Activated naive CD4-positive, alpha-beta T cell treated with Interleukin-2 at 50 U/mL for 16 hours (primary cell): ENCODE data around the gene TEKT2.

Source experiments
- DNase-seq: peaks from one replicate; pipeline ENCODE4 v3.0.0-alpha.2; 2020

TEKT2 gene, protein sequence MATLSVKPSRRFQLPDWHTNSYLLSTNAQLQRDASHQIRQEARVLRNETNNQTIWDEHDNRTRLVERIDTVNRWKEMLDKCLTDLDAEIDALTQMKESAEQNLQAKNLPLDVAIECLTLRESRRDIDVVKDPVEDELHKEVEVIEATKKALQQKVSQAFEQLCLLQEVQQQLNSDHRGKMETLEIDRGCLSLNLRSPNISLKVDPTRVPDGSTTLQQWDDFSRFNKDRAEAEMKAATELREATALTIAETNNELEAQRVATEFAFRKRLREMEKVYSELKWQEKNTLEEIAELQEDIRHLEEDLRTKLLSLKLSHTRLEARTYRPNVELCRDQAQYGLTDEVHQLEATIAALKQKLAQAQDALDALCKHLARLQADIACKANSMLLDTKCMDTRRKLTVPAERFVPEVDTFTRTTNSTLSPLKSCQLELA

DNA sequence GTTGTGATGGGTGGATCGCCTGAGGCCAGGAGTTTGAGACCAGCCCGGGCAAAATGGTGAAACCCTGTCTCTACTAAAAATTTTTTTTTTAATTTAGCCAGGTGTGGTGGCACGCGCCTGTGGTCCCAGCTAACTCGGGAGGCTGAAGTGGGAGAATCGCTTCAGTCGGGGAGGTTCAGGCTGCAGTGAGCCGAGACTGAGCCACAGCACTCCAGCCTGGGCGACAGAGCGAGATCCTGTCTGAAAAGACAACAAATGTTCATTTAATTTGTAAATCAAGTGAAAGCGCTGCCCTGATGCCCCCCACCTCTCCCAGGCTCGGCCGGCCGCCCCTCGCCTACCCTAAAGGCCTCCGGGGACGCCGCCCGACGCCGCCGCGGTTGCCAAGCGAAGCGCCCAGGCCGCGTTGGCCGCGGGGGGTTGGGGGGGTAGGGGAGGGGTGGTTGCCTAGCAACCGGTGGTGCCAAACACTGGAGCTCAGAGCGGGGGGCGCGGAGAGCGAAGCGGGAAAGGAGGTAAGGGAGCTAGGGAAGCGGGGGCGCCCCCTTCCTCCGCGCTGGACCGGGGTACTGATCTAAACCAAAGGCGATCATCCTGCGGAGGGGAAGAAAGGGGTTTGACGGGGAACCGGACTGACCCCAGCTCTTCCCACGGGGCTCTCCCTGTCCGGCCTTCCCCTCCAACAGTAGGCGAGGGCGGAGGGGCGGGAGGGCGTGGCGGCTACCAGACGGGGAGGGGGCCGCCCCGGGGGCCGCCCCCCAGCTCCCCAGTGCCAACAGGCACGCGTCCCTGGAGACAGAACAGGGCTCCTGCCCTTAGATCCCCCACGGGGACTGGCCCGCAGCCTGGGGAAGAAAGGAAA lies at the start of gene TEKT2:
TEKT2 (plus strand) TSS at position 460 of the 862 bp plus-strand sequence. CDS start 828 bp downstream, outside the sequence.
- no peak for DNase-seq

DNA sequence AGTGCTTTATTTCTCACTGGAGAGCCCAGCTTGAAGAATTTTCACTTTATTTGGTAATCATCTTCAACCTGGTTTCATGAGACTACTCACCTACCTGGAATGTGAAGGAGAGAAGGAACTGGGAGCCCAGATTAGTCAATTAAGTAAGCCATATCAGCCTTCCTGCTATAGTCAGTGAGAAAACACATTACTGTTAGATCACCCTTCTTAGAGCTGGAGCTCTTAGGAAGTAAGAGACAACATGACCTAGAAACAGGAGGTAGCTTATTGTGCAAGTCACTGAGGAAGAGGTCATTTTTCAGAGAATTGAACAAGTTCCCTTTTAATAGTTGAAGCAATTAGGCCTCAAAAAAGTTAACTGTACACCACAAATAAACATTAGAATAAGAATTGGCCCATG lies 49.2 kb upstream of the TEKT2 start:
- DNase-seq = no peak

DNA sequence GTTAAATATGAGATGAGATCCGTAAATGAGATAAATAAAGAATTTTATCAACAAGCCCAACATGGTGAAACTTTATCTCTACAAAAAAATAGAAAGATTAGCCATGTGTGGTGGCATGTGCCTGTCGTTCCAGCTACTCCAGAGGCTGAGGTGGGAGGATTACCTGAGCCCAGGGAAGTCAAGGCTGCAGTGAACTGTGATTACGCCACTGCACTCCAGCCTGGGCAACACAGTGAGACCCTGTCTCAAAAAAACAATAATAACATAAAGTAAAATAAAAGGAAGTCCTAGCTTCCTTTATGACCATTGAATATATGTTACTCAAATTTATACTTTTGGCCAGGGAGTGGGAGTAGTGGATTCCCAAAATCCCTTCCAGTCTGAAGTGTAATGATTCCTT lies 48.7 kb upstream of the TEKT2 start:
- DNase-seq = no peak

DNA sequence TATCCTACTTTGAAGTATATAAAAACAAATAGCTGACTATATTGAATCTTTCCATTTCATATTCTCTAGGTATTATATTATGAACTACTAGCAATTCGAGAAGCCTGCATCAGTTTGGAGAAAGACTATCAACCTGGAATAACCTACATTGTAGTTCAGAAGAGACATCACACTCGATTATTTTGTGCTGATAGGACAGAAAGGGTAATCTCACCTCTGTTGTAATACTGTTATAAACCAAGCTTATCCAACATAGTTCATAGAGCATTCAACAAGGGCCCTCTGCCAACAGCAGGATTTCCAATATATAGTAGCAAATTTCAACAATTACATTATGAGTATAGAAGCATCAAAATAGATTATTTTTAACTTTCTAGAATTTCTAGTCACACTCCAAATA lies 43.7 kb upstream of the TEKT2 start:
- DNase-seq = no peak

DNA sequence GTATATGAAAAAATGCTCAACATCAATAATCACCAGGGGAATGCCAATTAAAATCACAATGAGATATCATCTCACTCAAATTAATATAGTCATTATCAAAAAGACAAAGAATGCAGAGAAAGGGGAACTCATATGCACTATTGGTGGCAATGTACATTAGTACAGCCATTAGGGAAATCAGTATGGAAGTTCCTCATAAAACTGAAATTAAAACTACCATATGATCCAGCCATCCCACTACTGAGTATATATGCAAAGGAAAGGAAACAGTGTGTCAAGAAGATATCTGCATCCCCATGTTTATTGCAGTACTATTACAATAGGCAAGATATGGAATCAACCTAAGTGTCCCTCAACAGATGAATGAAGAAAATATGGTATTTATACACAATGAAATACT lies 32.1 kb upstream of the TEKT2 start:
- no peak for DNase-seq

DNA sequence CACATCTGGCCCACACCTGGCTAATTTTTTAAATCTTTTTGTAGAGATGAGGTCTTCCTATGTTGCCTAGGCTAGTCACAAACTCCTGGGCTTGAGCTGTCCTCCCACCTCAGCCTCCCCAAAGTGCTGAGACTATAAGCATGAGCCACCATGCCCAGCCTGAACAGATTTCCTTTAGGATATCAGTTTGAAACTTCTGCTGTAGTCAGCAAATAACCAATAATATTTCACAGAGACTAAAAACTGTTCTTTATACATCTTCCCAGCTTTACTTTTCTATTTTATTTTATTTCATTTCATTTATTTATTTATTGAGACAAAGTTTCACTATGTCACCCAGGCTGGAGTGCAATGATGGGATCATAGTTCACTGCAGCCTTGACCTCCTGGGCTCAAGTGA lies 29.9 kb upstream of the TEKT2 start:
- no peak for DNase-seq

DNA sequence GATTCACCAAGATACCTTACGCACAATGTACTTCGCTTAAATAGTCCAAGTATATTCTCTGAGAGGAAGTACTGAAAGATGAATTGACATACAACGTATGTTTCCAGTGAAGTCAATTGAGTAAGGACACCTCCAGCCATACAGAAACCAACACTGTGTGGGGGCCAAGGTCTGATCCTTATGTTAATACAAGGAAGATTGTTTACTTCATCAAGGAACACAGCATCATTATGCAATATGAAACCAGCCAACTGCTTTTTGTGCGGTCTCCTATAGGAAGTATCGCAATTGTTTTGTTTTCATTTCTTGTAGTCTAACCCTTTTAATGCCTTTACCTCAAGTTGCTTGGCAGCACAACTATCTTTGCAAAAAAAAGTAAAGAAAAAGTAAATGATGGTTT lies 28.2 kb upstream of the TEKT2 start:
- no peak for DNase-seq

DNA sequence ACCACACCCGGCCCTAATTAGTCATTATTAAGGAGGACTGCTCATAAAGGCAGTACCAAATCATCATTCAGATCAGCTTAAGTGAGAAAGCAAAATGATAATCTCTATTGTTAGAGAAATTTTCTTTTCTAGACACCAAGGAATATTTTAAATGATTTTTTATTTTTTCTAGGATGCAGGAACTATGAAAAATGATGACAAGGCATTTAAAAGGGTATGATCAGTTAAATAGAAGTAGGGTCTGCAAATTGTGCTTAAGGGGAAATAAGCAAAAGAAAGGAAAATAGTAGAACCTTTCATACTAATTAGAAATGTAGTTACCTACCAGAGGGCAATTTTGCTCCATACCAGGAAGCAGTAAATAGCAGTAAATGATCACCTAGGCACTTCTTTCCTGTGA lies 21.6 kb upstream of the TEKT2 start:
- no peak for DNase-seq

DNA sequence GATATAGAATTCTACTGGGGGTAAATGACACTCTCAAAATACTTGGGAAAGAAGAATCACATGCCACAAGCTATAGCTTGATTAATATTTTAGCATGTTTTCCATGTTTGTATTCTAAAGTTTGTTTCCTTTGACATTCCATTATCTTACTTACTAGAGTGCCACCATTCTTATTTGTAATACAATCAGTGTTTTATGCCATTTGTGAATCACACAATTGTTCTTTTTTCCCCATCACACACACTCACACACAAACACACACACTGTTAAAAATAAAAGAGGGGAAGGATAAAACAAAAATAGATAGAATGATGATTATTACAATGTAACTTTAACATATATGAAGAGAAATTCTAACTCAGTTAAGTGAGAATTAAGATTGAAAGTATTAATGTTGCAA lies 16.0 kb upstream of the TEKT2 start:
- DNase-seq = no peak

DNA sequence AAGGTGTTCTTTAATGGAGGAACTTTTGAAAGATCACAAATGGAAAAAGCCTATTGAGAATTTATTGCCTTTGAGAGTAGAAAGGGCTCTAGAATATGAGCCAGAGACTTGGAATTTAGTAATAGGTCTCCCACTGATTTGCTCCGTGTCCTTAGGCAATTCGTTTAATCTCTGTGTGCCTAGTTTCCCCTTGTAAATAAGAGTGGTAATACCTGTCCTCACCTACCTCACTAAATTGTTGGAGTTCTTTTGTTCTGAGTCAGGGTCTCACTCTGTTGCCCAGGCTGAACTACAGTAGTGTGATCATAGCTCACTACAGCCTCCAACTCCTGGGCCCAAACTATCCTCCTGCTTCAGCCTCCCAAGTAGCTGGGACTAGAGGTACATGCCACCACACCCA lies 15.0 kb upstream of the TEKT2 start:
- DNase-seq = no peak

DNA sequence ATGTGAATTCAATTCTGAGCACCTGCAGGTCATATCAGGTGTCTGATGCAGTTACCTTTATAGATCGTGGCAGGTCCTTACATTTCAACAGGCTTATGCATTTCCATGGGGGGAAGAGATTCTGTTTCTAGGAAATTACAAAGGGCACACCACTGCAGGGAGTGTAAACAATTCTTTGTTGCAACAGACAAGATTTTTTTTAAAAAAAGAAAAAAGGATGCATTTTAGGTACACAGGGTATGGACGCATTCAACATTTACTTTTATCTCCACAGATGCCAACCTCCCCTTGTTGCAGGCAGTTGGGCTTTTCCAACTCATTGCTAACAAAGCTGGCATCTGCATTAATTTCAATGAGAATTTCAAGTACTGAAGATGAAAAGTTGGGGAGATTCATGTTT lies 13.5 kb upstream of the TEKT2 start:
- no peak for DNase-seq

DNA sequence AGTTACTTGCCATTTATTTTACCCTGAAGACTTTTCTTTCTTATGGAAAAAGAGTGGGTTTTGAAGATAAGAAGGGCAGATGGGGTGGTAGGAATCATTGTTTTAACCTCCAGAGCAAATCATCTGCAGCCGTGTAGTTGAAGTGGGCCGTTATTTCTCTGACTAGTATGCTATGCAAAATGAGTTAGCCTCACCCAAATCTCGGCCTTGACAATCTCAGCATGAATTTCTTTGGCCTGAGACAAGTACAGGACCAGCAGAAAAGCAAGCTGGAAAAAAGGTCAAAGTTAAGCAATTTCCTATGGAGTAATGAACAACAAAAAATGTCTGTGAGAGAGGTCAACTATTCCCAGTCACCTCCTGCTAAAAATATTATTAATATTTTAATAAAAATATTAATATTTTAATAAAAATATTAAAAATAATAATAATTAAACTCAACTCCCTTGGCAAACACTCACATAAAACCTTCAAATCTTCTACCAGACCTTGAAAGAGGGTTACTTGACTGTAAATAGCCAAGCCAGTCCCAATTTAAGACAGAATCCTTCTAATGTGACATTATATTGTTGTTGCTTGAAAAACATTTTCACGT lies 6.8 kb upstream of the TEKT2 start:
- DNase-seq = no peak

DNA sequence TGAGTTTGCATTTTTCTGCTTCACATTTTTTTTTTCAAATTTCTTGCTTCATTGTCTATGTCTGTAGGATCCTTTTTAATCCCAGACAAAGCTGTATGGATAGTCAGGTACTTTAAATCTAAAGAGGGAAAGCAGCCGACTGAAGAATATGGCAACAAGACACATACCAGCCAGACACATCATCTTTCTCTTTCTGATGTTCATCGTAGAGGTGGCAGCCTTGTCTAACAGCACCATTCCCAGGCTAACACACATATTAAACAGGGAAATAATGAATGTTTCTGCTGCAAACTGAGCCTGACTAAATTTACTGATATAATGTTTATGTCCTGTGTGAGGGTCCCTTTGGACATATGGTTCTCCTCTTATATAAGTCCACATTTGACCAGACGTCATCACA lies 3.7 kb upstream of the TEKT2 start:
- no peak for DNase-seq

DNA sequence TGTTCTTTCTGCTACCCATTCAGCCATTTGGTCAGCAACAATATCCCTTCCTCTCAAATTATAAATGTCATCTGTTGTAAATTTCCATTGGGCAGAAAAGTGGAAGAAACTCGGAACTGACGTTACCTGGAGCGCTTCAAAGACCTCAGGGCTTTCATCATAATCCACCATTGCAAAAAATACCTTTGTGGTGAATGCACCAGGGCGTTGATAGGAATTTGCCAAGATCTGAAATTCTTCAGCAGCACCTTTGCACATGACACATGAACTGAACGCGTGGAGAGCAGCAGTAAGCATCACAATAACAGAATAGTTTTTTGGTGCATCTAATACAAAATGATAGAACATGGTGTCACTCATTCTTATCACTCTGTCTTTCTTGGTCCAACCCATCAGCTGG lies 3.1 kb upstream of the TEKT2 start:
- no peak for DNase-seq

DNA sequence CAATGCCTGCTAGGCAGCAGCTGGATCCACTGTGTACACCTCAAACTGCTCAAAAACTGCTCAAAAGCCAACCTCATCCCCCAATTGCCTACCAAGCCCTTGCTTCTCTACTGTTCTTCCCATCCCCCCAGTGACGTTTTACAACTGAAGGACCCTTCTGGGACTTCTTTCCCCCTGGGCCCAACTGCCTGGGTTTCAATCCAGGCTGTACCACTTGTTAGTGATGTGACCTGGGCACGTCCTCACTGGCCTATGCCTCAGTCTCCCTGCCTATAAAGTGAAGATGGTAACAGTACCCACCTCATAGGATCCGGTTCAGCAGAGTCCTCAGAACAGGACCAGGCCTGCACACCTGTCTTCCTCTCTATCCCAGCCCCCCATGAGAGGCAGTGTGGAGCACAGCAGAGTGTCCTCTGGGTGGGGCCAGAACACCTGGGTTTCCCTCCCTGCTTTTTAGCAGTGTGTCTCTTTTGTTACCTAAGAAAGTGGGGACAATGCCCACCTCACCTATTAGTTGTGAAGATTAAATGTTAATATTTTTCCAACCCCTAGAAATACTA lies 1.9 kb upstream of the TEKT2 start:
- no peak for DNase-seq

DNA sequence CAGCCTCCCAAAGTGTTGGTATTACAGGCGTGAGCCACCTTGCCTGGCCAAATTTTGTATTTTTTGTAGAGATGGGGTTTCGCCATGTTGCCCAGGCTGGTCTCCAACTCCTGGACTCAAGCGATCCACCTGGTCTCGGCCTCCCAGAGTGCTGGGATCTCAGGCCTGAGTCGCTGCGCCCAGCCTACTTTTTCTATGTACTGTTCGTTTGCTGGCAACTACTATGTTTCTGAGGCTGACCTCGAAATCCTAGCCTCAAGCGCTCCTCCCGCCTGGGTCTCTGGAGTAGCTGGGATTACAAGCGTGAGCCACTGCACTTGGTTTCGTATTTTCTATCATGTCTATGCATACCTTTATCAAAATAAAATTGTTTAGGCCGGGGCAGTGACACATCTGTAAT lies 675 bp upstream of the TEKT2 start:
- no peak for DNase-seq

DNA sequence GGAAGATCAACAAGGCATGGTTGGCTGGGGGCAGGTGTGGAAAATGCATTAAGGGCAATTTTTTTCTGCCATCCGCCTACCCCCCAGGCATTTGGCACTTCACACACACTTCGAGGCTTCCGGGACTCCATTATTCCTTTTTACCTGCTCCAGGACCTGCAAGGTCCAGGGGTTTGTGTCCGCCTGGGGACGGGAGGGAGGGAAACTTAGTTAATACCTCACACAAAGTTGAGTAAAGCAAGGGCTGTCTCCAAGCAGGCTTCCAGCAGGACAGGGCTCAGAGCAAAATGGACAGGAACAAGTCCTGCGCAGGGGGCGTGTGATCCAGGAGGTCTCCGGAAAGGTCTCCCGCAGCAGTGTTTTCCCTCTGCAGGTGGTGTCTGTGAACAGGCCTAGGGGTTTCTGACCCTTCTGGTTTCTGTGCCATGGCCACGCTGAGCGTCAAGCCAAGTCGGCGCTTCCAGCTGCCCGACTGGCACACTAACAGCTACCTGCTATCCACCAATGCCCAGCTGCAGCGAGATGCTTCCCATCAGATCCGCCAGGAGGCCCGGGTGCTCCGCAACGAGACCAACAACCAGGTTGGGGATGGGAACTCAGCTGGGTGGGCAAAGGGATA lies 712 bp downstream of the TEKT2 start:
- DNase-seq = no peak

DNA sequence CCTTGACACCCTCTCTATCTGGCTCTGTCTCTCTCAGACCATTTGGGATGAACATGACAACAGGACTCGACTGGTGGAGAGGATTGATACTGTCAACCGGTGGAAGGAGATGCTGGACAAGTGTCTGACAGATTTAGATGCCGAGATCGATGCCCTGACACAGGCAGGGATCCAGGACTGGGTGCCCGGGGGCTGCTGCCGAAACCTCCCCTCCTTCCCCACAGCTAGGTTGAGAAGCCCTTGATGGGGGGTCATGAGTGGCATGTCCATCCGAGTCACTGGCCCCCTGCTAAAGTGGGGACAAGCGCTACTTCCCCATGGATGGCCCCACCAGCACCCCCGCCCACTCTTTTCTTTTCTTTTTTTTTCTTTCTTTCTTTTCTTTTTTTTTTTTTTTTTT lies 1.2 kb downstream of the TEKT2 start:
- DNase-seq = no peak

DNA sequence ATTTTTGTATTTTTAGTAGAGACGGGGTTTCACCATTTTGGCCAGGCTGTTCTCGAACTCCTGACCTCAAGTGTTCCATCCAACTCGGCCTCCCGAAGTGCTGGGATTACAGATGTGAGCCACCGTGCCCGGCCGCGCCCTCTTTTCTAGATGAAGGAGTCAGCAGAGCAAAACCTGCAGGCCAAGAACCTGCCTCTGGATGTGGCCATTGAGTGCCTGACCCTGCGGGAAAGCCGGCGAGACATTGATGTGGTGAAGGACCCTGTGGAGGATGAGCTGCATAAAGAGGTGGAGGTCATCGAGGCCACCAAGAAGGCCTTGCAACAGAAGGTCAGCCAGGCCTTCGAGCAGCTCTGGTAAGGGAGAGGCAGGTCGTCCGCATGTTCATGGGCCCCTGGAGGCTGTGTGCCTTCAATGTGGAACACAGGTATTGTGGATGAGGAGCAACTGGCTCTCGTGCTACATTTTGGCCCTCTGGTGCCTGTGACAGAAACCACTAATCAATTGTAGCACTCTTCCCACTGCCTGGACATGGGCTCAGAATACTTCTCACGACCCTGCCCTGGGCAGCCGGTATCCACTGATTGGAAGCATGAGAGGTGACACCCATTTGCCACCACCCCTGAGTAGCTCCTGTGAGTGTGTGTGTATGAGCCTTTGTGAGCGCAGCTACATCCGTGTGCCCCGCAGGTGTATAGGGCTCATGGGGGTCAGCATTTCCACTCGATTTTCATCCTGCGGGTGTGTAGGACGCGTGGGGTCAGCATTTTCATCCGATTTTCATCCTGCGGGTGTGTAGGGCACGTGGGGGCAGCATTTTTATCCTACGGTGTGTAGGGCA lies 2.0 kb downstream of the TEKT2 start:
- DNase-seq = no peak

DNA sequence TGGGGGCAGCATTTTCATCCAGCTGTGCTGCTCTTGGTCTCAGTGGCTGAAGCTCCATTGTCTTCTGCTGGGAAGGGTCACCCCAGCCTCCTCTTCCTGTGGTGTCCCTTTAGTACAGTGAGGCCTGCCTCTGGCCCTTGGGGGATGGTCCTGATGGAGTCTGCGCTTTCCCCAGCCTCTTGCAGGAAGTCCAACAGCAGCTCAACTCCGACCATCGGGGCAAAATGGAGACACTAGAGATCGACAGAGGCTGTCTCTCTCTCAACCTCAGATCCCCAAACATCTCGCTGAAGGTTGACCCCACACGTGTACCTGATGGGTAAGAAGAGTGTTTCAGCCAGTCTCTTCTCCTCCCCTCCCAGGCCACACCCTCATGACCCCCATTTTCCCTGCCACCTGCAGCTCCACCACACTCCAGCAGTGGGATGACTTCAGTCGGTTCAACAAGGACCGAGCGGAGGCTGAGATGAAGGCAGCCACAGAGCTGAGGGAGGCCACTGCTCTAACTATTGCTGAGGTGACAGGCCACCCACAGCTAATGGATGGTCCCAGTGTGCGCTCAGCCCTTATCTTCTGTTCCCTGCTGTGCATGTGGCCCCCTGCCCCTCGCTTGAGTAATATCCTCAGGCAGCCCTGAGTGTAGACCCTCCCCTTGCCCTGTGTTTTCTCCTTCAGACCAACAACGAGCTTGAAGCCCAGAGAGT lies 2.8 kb downstream of the TEKT2 start:
- no peak for DNase-seq
